Esophagus squamous epithelium (tissue), 5 donors: ENCODE measurements around the gene COQ7. TPM values are rescaled to one million over a fixed set of nuclear protein-coding genes. Genes with fewer than 3 reads are reported as not detected.

Source experiments
- DNase-seq: peaks from one replicate; lab custom pipeline; 2025; lab: John Stamatoyannopoulos, UW
- H3K27ac ChIP-seq, 4 donors: fragments of 200-600 bp; sonication (generic); one replicate each; pipeline ENCODE4 v1.5.1; 2016 to 2019; ENCODE audit warnings: mild to moderate bottlenecking in 1 of 4
- H3K27me3 ChIP-seq, 4 donors: fragments of 200-600 bp; sonication (generic); 1 replicate in 3 of 4; 2 replicates in 1 of 4; pipeline versions ENCODE4 v1.5.1 to v1.6.0; 2017 to 2021; ENCODE audit warnings: antibody characterized with exemption in 1 of 4
- H3K36me3 ChIP-seq, 3 donors: fragments of 200-600 bp; sonication (generic); one replicate each; pipeline ENCODE4 v1.5.1; 2016 to 2019
- H3K4me1 ChIP-seq, 3 donors: fragments of 200-600 bp; sonication (generic); one replicate each; pipeline ENCODE4 v1.5.1; 2017 to 2019
- H3K4me3 ChIP-seq, 4 donors: fragments of 200-600 bp; sonication (generic); 1 replicate in 3 of 4; 2 replicates in 1 of 4; pipeline ENCODE4 v1.5.1; 2016 to 2019; ENCODE audit warnings: mild to moderate bottlenecking in 2 of 4, moderate library complexity in 1 of 4
- H3K9me3 ChIP-seq, 3 donors: fragments of 200-600 bp; sonication (generic); one replicate each; pipeline ENCODE4 v1.5.1; 2016 to 2019
- POLR2A ChIP-seq, 4 donors: fragments of 450-650 bp; IDR thresholded peaks; one replicate each; pipeline ENCODE4 v1.6.1; 2017; ENCODE audit warnings: antibody characterized with exemption in 4 of 4, mild to moderate bottlenecking in 4 of 4, moderate library complexity in 3 of 4
- WGBS, 2 donors: methylation state at CpG; one replicate each; pipeline ENCODE4 v1.1.5; 2018; 5-methylcytosine and 5-hydroxymethylcytosine counted together
- intact Hi-C: fragments of 100-400 bp; cut with DNase I; formaldehyde crosslinking; loops from one replicate; pipeline ENCODE4 v1.15.0; 2022
- total RNA-seq, 4 donors: library from RNA; depleted of rRNA; stranded (reverse); fragments of >200 nt; gene quantifications; one replicate each; pipeline ENCODE4 v1.1.0, GENCODE V29; 2016
- TF ChIP-seq, protein P1 (sequence below), 6 experiments: fragments of 450-650 bp in 4 of 6; fragments of 200-600 bp in 2 of 6; sonication (generic) in 2 of 6; IDR thresholded peaks; one replicate each; pipeline ENCODE4 v1.5.1; 2016 to 2019; ENCODE audit warnings: antibody characterized with exemption in 6 of 6, mild to moderate bottlenecking in 4 of 6, moderate library complexity in 4 of 6
- donor health status: DM: yes; HTN: yes; CAD: no.

COQ7 gene
- total RNA-seq, 4 donors from 2014 or later = 5.6 to 14.4 (median 12.5) TPM

- intact Hi-C loops = no loop called here
Observed at GRCh38 chr16:19098173-19098572, 30.8 kb downstream of the COQ7 start.

DNA sequence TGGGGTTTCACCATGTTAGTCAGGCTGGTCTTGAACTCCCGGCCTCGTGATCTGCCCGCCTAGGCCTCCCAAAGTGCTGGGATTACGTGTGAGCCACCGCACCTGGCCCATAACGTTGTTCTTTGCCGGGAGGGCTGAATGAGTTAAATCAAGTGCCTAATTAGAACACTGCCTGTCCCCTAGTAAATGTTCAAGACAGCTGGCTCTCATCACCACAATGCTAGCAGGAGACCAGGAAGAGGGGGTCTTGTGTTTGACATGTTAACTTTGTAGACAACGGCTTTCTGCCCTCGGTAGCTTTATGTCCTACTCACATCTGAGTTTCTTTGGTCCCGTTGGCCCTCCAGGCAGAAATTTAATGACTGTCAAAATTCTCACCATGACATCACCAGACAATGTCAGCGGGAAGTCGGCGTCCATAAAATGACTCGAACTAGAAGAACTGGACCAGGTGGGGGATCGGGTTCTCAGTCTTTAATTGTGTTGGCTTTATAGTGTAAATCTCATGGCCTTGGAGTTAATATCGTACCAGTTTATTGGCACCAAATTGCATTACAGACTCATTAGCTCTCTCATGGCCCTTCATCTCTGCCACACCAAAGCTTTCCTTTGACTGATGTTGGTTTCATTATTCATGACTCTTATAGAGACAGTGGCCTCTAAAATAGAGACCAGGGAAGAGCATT lies 34.9 kb downstream of the COQ7 start:
- Histone ChIP-seq H3K27ac (no peak overlapping the region), H3K4me1 (peaks cover 0 to 2% (median 0%) of the 10 kb centered on the region in 3 donors), H3K36me3 (no peaks in the 10 kb centered on the region), H3K4me3 (no peak overlapping the region), H3K27me3 (no peaks in the 10 kb centered on the region), H3K9me3 (no peaks in the 10 kb centered on the region)
- TF ChIP-seq POLR2A (IDR thresholded peaks at IDR 0.05) = no peak
- TF ChIP-seq, protein P1, sequence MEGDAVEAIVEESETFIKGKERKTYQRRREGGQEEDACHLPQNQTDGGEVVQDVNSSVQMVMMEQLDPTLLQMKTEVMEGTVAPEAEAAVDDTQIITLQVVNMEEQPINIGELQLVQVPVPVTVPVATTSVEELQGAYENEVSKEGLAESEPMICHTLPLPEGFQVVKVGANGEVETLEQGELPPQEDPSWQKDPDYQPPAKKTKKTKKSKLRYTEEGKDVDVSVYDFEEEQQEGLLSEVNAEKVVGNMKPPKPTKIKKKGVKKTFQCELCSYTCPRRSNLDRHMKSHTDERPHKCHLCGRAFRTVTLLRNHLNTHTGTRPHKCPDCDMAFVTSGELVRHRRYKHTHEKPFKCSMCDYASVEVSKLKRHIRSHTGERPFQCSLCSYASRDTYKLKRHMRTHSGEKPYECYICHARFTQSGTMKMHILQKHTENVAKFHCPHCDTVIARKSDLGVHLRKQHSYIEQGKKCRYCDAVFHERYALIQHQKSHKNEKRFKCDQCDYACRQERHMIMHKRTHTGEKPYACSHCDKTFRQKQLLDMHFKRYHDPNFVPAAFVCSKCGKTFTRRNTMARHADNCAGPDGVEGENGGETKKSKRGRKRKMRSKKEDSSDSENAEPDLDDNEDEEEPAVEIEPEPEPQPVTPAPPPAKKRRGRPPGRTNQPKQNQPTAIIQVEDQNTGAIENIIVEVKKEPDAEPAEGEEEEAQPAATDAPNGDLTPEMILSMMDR (IDR thresholded peaks at IDR 0.05) = no peak
- 75 to 77% methylated on average over 14 to 16 of the region's 16 CpGs for WGBS, 2 donors
- intact Hi-C loops = no loop called here
- DNase-seq = no peak

More at GRCh38 chr16:19098173-19098572, 30.8 kb downstream of the COQ7 start:
- Histone ChIP-seq H3K27me3 (no peaks in the 10 kb centered on the region), H3K4me3 (no peak overlapping the region), H3K27ac (no peak overlapping the region), H3K4me1 (peaks cover 0 to 6% (median 0%) of the 10 kb centered on the region in 3 donors), H3K9me3 (no peaks in the 10 kb centered on the region), H3K36me3 (no peaks in the 10 kb centered on the region)
- DNase-seq = no peak
- WGBS, 2 donors = 63 to 93% methylated on average over 1 of the region's 1 CpG
- TF ChIP-seq POLR2A (IDR thresholded peaks at IDR 0.05) = no peak

DNA sequence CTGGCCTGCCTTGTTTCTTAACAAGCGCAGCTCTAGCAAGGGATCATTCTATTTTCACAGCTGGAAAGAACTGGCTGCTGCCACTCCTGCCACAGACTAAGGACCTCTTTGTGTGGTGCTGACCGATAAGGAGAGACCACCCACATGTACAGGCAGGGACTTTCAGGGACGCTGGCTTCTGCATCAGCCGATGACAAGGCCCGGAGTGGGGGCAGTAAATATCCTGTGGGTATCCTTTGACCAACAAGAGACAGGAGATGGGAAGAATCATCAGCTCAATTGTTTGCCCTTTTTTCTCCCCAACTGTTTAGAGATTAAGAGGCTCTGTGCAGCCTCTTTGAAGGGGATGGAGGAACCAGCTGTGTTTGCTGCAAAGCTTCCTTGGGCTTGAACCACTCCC lies 37.2 kb downstream of the COQ7 start:
- no peak for TF ChIP-seq POLR2A (IDR thresholded peaks at IDR 0.05)
- TF ChIP-seq, protein P1 (IDR thresholded peaks at IDR 0.05) = no peak

GRCh38 chr16:19105131-19105530 lies 37.7 kb downstream of the COQ7 start:
- TF ChIP-seq, protein P1 (IDR thresholded peaks at IDR 0.05) = no peak
- no peak for TF ChIP-seq POLR2A (IDR thresholded peaks at IDR 0.05)
- no peaks in the 10 kb centered on the region for H3K27me3 ChIP-seq
- no peak overlapping the region for H3K4me3 ChIP-seq
- peaks cover 0 to 10% (median 0%) of the 10 kb centered on the region in 3 donors for H3K4me1 ChIP-seq
- WGBS, 2 donors = 86 to 96% methylated on average over 5 of the region's 6 CpGs
- DNase-seq = no peak
- intact Hi-C loops = no loop called here
- H3K36me3 ChIP-seq = no peaks in the 10 kb centered on the region
- no peaks in the 10 kb centered on the region for H3K9me3 ChIP-seq
- H3K27ac ChIP-seq = no peak overlapping the region

More for the DNA sequence above, 37.2 kb downstream of the COQ7 start:
- no peaks in the 10 kb centered on the region for H3K36me3 ChIP-seq
- no peak overlapping the region for H3K27ac ChIP-seq
- WGBS, 2 donors = 100% methylated on average over 2 of the region's 5 CpGs; no CpG with 5 or more reads in 1 of the 2 donors
- intact Hi-C loops = no loop called here
- H3K4me1 ChIP-seq = peaks cover 0 to 10% (median 0%) of the 10 kb centered on the region in 3 donors
- no peak overlapping the region for H3K4me3 ChIP-seq
- no peak for DNase-seq
- no peaks in the 10 kb centered on the region for H3K27me3 ChIP-seq
- H3K9me3 ChIP-seq = no peaks in the 10 kb centered on the region

- WGBS, 2 donors = 57 to 75% methylated on average over 11 of the region's 11 CpGs
- Histone ChIP-seq H3K9me3 (no peaks in the 10 kb centered on the region), H3K27me3 (no peaks in the 10 kb centered on the region), H3K4me1 (peaks cover 0 to 10% (median 0%) of the 10 kb centered on the region in 3 donors), H3K4me3 (no peak overlapping the region), H3K27ac (no peak overlapping the region), H3K36me3 (no peaks in the 10 kb centered on the region)
- DNase-seq = no peak
- intact Hi-C loops = no loop called here
- TF ChIP-seq POLR2A (IDR thresholded peaks at IDR 0.05) = no peak
- TF ChIP-seq, protein P1 (IDR thresholded peaks at IDR 0.05) = no peak
Observed at GRCh38 chr16:19105891-19106624, 38.6 kb downstream of the COQ7 start.
